ENCODE measurements around the gene TSBP1.

DNA sequence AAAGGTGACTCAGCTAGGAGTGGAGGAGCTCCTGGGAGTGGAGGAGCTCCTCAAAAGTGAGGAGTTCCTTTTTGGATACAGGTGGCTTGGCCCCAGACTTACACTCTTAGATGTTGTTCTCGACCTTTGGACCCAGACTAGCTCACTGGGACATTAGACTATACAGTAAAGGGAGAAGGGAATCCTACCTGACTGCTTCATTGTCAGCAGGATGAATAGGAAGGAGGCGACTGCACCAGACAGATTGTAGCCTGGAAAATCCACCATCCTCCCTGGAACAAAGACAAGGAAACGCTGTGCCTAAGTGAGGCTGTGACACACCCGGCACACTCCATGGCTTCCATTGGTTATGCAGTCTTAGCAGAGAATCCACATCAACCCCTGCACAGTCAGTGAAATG lies 35.2 kb upstream of the TSBP1 start, which contains the start of gene BTNL2:
- TF ChIP-seq YY1 (IDR thresholded peaks at IDR 0.05; ENCODE audit: extremely low read depth, insufficient replicate concordance, low read depth, low read length) (no peak), POLR2A (IDR thresholded peaks at IDR 0.05; ENCODE audit: borderline replicate concordance, extremely low read depth, insufficient read depth, insufficient read length) (no peak), POLR2AphosphoS5 (IDR thresholded peaks at IDR 0.05; ENCODE audit: low read depth, low read length) (no peak), EZH2 (IDR thresholded peaks at IDR 0.05) (no peak)
- TF ChIP-seq, protein P1, sequence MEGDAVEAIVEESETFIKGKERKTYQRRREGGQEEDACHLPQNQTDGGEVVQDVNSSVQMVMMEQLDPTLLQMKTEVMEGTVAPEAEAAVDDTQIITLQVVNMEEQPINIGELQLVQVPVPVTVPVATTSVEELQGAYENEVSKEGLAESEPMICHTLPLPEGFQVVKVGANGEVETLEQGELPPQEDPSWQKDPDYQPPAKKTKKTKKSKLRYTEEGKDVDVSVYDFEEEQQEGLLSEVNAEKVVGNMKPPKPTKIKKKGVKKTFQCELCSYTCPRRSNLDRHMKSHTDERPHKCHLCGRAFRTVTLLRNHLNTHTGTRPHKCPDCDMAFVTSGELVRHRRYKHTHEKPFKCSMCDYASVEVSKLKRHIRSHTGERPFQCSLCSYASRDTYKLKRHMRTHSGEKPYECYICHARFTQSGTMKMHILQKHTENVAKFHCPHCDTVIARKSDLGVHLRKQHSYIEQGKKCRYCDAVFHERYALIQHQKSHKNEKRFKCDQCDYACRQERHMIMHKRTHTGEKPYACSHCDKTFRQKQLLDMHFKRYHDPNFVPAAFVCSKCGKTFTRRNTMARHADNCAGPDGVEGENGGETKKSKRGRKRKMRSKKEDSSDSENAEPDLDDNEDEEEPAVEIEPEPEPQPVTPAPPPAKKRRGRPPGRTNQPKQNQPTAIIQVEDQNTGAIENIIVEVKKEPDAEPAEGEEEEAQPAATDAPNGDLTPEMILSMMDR (IDR thresholded peaks at IDR 0.05 in 2 of 3, conservative IDR thresholded peaks at IDR 0.05 in 1 of 3; ENCODE audit: borderline replicate concordance in 1 of 3, insufficient read depth in 1 of 3, low read depth in 2 of 3, low read length in 2 of 3) = no peak

Measured in HCT116 (cell line).